H1 (cell line): ENCODE measurements around the gene TMPRSS9. TPM values are rescaled to one million over a fixed set of nuclear protein-coding genes. Genes with fewer than 3 reads are reported as not detected.

ENCODE experiments used
- ATF3 ChIP-seq: IDR thresholded peaks from 2 replicates; pipeline ENCODE4 v1.6.1; 2011; ENCODE audit warnings: low read depth, mild to moderate bottlenecking, low read length; ENCODE audit not compliant: insufficient read depth
- CHD7 ChIP-seq: fragments of 300-600 bp; sonication (generic); IDR thresholded peaks from 2 replicates; pipeline ENCODE4 v1.7.1; 2012; ENCODE audit warnings: low read length, moderate library complexity, mild to moderate bottlenecking, inconsistent platforms; ENCODE audit not compliant: insufficient replicate concordance
- HDAC6 ChIP-seq: IDR thresholded peaks from one replicate; pipeline ENCODE4 v1.7.1; 2012; ENCODE audit warnings: low read depth, mild to moderate bottlenecking, inconsistent platforms, low read length, moderate library complexity
- KDM4A ChIP-seq: IDR thresholded peaks from one replicate; pipeline ENCODE4 v1.7.1; 2012; ENCODE audit warnings: low read depth, mild to moderate bottlenecking, moderate library complexity, low read length, inconsistent platforms; ENCODE audit not compliant: severe bottlenecking
- NRF1 ChIP-seq: IDR thresholded peaks from 2 replicates; pipeline ENCODE4 v1.6.1; 2011; ENCODE audit warnings: mild to moderate bottlenecking, low read depth, low read length, improper control_type of control experiment
- SP1 ChIP-seq: IDR thresholded peaks from 2 replicates; pipeline ENCODE4 v1.6.1; 2011; ENCODE audit warnings: low read depth, low read length
- SP2 ChIP-seq: IDR thresholded peaks from 2 replicates; pipeline ENCODE4 v1.6.1; 2012; ENCODE audit warnings: mild to moderate bottlenecking, low read length, inconsistent platforms
- USF2 ChIP-seq: IDR thresholded peaks from 2 replicates; pipeline ENCODE4 v1.6.1; 2011; ENCODE audit warnings: low read length, improper control_type of control experiment
- YY1 ChIP-seq: IDR thresholded peaks from 2 replicates; pipeline ENCODE4 v1.6.1; 2011; ENCODE audit warnings: low read depth, mild to moderate bottlenecking, low read length
- polyA plus RNA-seq, 7 experiments: library from polyadenylated mRNA; depleted of rRNA in 3 of 7; stranded (reverse) in 5 of 7; unstranded in 2 of 7; fragments of >200 nt in 5 of 7; fragments of 200-250 nt in 2 of 7; gene quantifications; 1 replicate in 5 of 7; 2 replicates in 1 of 7; 4 replicates in 1 of 7; pipeline versions ENCODE4 v1.2.1 to v1.2.3, GENCODE V29; 2011 to 2013; ENCODE audit warnings: missing spikeins in 2 of 7, mixed read lengths in 2 of 7
- total RNA-seq: library from RNA; stranded (reverse); fragmentation: NEBNext Ultra II Directional; extraction: Animal tissue kit (Norgen Biotek cat#: 25700); gene quantifications from 2 replicates; pipeline ENCODE4 v1.2.1, GENCODE V29; 2021

Gene TMPRSS9
- total and polyA plus RNA-seq, 2 of the 8 experiments (the other 6 are each of a cell fraction or from before 2014, with no cell fraction given), result 0.15 to 0.19 TPM

- TF ChIP-seq CHD7 (no peak), KDM4A (no peak), HDAC6 (no peak), YY1 (no peak), SP1 (no peak), SP2 (no peak), NRF1 (no peak), USF2 (no peak), ATF3 (no peak)
Observed at GRCh38 chr19:2372076-2372612, 12.1 kb downstream of the TMPRSS9 start (continued).
